H1 (cell line): ENCODE results near the gene IL27RA. TPM values are rescaled to one million over a fixed set of nuclear protein-coding genes. Genes with fewer than 3 reads are reported as not detected.

Source experiments
- CTCF ChIA-PET: fragments of 300-600 bp; sonication (Branson Sonifier 250); formaldehyde crosslinking; loops from one replicate; lab custom pipeline; 2021; ENCODE audit not compliant: partially characterized antibody; lab: Charles Lee
- POLR2A ChIA-PET: fragments of 300-600 bp; sonication (Branson Sonifier 250); formaldehyde crosslinking; loops from one replicate; lab custom pipeline; 2021; ENCODE audit warnings: inconsistent platforms; ENCODE audit not compliant: partially characterized antibody; lab: Charles Lee
- DNase-seq, 2 experiments: peaks; one replicate each; pipeline versions ENCODE4 v3.0.0 to v3.0.0-alpha.2; 2010 to 2022; ENCODE audit warnings: low spot score in 2 of 2, low read depth in 1 of 2, mixed read lengths in 1 of 2
- FAIRE-seq: peaks from 2 replicates; lab custom pipeline; 2011; peaks lifted over from hg19 to GRCh38; lab: Jason Lieb, UNC
- H2AFZ ChIP-seq: 2 replicates; pipeline ENCODE4 v1.8.1; 2012; ENCODE audit warnings: low read length, inconsistent platforms
- H2AK5ac ChIP-seq: 2 replicates; pipeline ENCODE4 v1.6.1; 2013; ENCODE audit warnings: low read depth, low read length
- H2BK120ac ChIP-seq: replicated peaks from 2 replicates; pipeline ENCODE3; 2013; ENCODE audit warnings: low read depth, low read length, inconsistent platforms
- H2BK12ac ChIP-seq: 2 replicates; pipeline ENCODE4 v1.6.1; 2013; ENCODE audit warnings: low read depth, low read length
- H2BK15ac ChIP-seq: 2 replicates; pipeline ENCODE4 v1.6.1; 2013; ENCODE audit warnings: low read length
- H2BK20ac ChIP-seq: 2 replicates; pipeline ENCODE4 v1.6.1; 2013; ENCODE audit warnings: low read length
- H2BK5ac ChIP-seq: 2 replicates; pipeline ENCODE4 v1.6.1; 2013; ENCODE audit warnings: low read depth, low read length
- H3K14ac ChIP-seq: 2 replicates; pipeline ENCODE4 v1.6.1; 2013; ENCODE audit warnings: inconsistent platforms; ENCODE audit not compliant: insufficient read length
- H3K18ac ChIP-seq: 2 replicates; pipeline ENCODE4 v1.6.1; 2013; ENCODE audit warnings: low read length; ENCODE audit errors: extremely low read depth
- H3K23ac ChIP-seq: 2 replicates; pipeline ENCODE4 v1.6.1; 2013; ENCODE audit warnings: inconsistent platforms; ENCODE audit not compliant: insufficient read length
- H3K23me2 ChIP-seq: 2 replicates; pipeline ENCODE4 v1.6.1; 2013; ENCODE audit warnings: low read depth, low read length
- H3K27ac ChIP-seq: 2 replicates; pipeline ENCODE4 v1.6.1; 2011; ENCODE audit warnings: low read depth, low read length, inconsistent platforms
- H3K27me3 ChIP-seq, 4 experiments: replicated peaks in 1 of 4; 1 replicate in 1 of 4; 2 replicates in 3 of 4; pipeline versions ENCODE4 v1.6.1 to v1.8.1; 2011 to 2013; ENCODE audit warnings: low read length in 3 of 4, mild to moderate bottlenecking in 3 of 4, inconsistent platforms in 2 of 4, mixed read lengths in 2 of 4, moderate library complexity in 1 of 4; ENCODE audit not compliant: control insufficient read depth in 3 of 4, insufficient read depth in 3 of 4; ENCODE audit errors: extremely low read depth in 1 of 4
- H3K36me3 ChIP-seq, 4 experiments: 2 replicates each; pipeline versions ENCODE4 v1.6.1 to v1.8.1; 2011 to 2013; ENCODE audit warnings: mild to moderate bottlenecking in 4 of 4, low read length in 3 of 4, moderate library complexity in 2 of 4, control low read depth in 1 of 4, inconsistent platforms in 1 of 4; ENCODE audit not compliant: insufficient read depth in 4 of 4, control insufficient read depth in 2 of 4
- H3K4ac ChIP-seq: replicated peaks from 2 replicates; pipeline ENCODE3; 2013; ENCODE audit warnings: low read length, low read depth, mixed read lengths, inconsistent platforms; ENCODE audit not compliant: insufficient read length
- H3K4me1 ChIP-seq, 4 experiments: replicated peaks in 1 of 4; 1 replicate in 1 of 4; 2 replicates in 3 of 4; pipeline versions ENCODE4 v1.6.1 to v1.8.1; 2011 to 2013; ENCODE audit warnings: low read length in 3 of 4, inconsistent platforms in 2 of 4, mixed read lengths in 1 of 4; ENCODE audit not compliant: insufficient read depth in 4 of 4, control insufficient read depth in 3 of 4
- H3K4me2 ChIP-seq, 2 experiments: 2 replicates each; pipeline versions ENCODE4 v1.6.1 to v1.8.1; 2011 to 2013; ENCODE audit warnings: low read depth in 2 of 2, low read length in 2 of 2, control low read depth in 1 of 2, inconsistent platforms in 1 of 2, mild to moderate bottlenecking in 1 of 2; ENCODE audit not compliant: insufficient read depth in 1 of 2
- H3K4me3 ChIP-seq, 4 experiments: fragments of 200-600, 300-600 bp in 1 of 4; sonication (generic), shearing (Covaris generic), sonication (Bioruptor Twin) in 1 of 4; 2 replicates each; pipeline versions ENCODE4 v1.5.1 to v1.8.1; 2011 to 2016; ENCODE audit warnings: low read length in 4 of 4, low read depth in 3 of 4, control low read depth in 2 of 4, inconsistent platforms in 2 of 4, mild to moderate bottlenecking in 2 of 4, mixed read lengths in 1 of 4, moderate library complexity in 1 of 4; ENCODE audit not compliant: insufficient read depth in 2 of 4; ENCODE audit errors: extremely low read depth in 1 of 4
- H3K56ac ChIP-seq: replicated peaks from 2 replicates; pipeline ENCODE3; 2013; ENCODE audit warnings: low read depth, mild to moderate bottlenecking, mixed read lengths, low read length, inconsistent platforms; ENCODE audit not compliant: insufficient read length
- H3K79me1 ChIP-seq: 2 replicates; pipeline ENCODE4 v1.6.1; 2013; ENCODE audit warnings: low read depth, low read length, control low read depth
- H3K79me2 ChIP-seq, 2 experiments: 2 replicates each; pipeline versions ENCODE4 v1.6.1 to v1.8.1; 2012 to 2013; ENCODE audit warnings: low read length in 2 of 2, mild to moderate bottlenecking in 2 of 2, inconsistent platforms in 1 of 2; ENCODE audit not compliant: insufficient read depth in 2 of 2, control insufficient read depth in 1 of 2
- H3K9ac ChIP-seq, 4 experiments: replicated peaks in 1 of 4; 1 replicate in 1 of 4; 2 replicates in 3 of 4; pipeline versions ENCODE4 v1.6.1 to v1.8.1; 2011 to 2013; ENCODE audit warnings: low read depth in 3 of 4, low read length in 3 of 4, control low read depth in 2 of 4, mild to moderate bottlenecking in 2 of 4, moderate library complexity in 2 of 4, inconsistent platforms in 1 of 4; ENCODE audit errors: extremely low read depth in 1 of 4
- H3K9me3 ChIP-seq, 2 experiments: 2 replicates each; pipeline versions ENCODE4 v1.6.1 to v1.8.1; 2012 to 2013; ENCODE audit warnings: mild to moderate bottlenecking in 2 of 2, moderate library complexity in 2 of 2, control low read depth in 1 of 2, inconsistent platforms in 1 of 2, low read depth in 1 of 2, low read length in 1 of 2, mixed read lengths in 1 of 2; ENCODE audit not compliant: insufficient read depth in 2 of 2
- H4K20me1 ChIP-seq, 2 experiments: replicated peaks in 1 of 2; 2 replicates each; pipeline versions ENCODE3 to v1.8.1; 2011 to 2013; ENCODE audit warnings: inconsistent platforms in 2 of 2, low read length in 2 of 2, mild to moderate bottlenecking in 1 of 2; ENCODE audit not compliant: insufficient read depth in 2 of 2, control insufficient read depth in 1 of 2
- H4K5ac ChIP-seq: 2 replicates; pipeline ENCODE4 v1.6.1; 2013; ENCODE audit warnings: low read length, low read depth, mixed read lengths, inconsistent platforms; ENCODE audit not compliant: insufficient read length
- H4K8ac ChIP-seq: 2 replicates; pipeline ENCODE4 v1.8.0; 2013; ENCODE audit warnings: mild to moderate bottlenecking, moderate library complexity, low read length, inconsistent platforms; ENCODE audit not compliant: insufficient read depth; ENCODE audit errors: extremely low read depth
- H4K91ac ChIP-seq: replicated peaks from 2 replicates; pipeline ENCODE3; 2013; ENCODE audit warnings: low read length, mixed read lengths, inconsistent platforms; ENCODE audit not compliant: insufficient read length
- ATF2 ChIP-seq: IDR thresholded peaks from 2 replicates; pipeline ENCODE4 v1.6.1; 2012; ENCODE audit warnings: low read length, inconsistent platforms
- CBX5 ChIP-seq: fragments of 300-800, 300-1000 bp; sonication (generic); IDR thresholded peaks from 2 replicates; pipeline ENCODE4 v1.7.1; 2016; ENCODE audit warnings: antibody characterized with exemption, low read length, low read depth
- CBX8 ChIP-seq: fragments of 300-800, 300-1000 bp; sonication (generic); IDR thresholded peaks from 2 replicates; pipeline ENCODE4 v1.7.1; 2016; ENCODE audit warnings: low read depth, low read length, borderline replicate concordance
- FOSL1 ChIP-seq: IDR thresholded peaks from 2 replicates; pipeline ENCODE4 v1.6.1; 2011; ENCODE audit warnings: mild to moderate bottlenecking, low read depth, low read length, moderate library complexity; ENCODE audit not compliant: insufficient read depth
- HDAC6 ChIP-seq: IDR thresholded peaks from one replicate; pipeline ENCODE4 v1.7.1; 2012; ENCODE audit warnings: low read depth, mild to moderate bottlenecking, inconsistent platforms, low read length, moderate library complexity
- JUN ChIP-seq: IDR thresholded peaks from 2 replicates; pipeline ENCODE4 v1.6.1; 2011; ENCODE audit warnings: low read depth, mild to moderate bottlenecking, improper control_type of control experiment, low read length
- KDM1A ChIP-seq: fragments of 200-600, 300-600 bp; sonication (generic); IDR thresholded peaks from 2 replicates; pipeline ENCODE4 v1.7.1; 2016; ENCODE audit warnings: mild to moderate bottlenecking, low read length, borderline replicate concordance
- POLR2AphosphoS5 ChIP-seq: IDR thresholded peaks from 2 replicates; pipeline ENCODE4 v1.6.1; 2011; ENCODE audit warnings: low read depth, low read length
- SAP30 ChIP-seq: fragments of 300-600 bp; sonication (generic); IDR thresholded peaks from 2 replicates; pipeline ENCODE4 v1.7.1; 2012; ENCODE audit warnings: low read length, moderate library complexity, mild to moderate bottlenecking, inconsistent platforms; ENCODE audit not compliant: insufficient read depth, insufficient replicate concordance
- SIX5 ChIP-seq: IDR thresholded peaks from 2 replicates; pipeline ENCODE4 v1.6.1; 2011; ENCODE audit warnings: mild to moderate bottlenecking, low read depth, low read length
- WGBS, 2 experiments: shearing (Covaris generic) in 1 of 2; methylation state at CpG; one replicate each; pipeline versions ENCODE4 v1.1.6 to v1.1.7; 2013 to 2015; ENCODE audit warnings: low lambda C conversion rate in 2 of 2, mixed read lengths in 2 of 2, inconsistent platforms in 1 of 2, low coverage in 1 of 2, missing lambda C conversion rate in 1 of 2; ENCODE audit not compliant: insufficient replicate concordance in 2 of 2, insufficient coverage in 1 of 2, insufficient read length in 1 of 2; ENCODE audit errors: extremely low coverage in 1 of 2, missing lambda C conversion rate in 1 of 2; 5-methylcytosine and 5-hydroxymethylcytosine counted together
- polyA plus RNA-seq, 7 experiments: library from polyadenylated mRNA; depleted of rRNA in 3 of 7; stranded (reverse) in 5 of 7; unstranded in 2 of 7; fragments of >200 nt in 5 of 7; fragments of 200-250 nt in 2 of 7; gene quantifications; 1 replicate in 5 of 7; 2 replicates in 1 of 7; 4 replicates in 1 of 7; pipeline versions ENCODE4 v1.2.1 to v1.2.3, GENCODE V29; 2011 to 2013; ENCODE audit warnings: missing spikeins in 2 of 7, mixed read lengths in 2 of 7
- total RNA-seq: library from RNA; stranded (reverse); fragmentation: NEBNext Ultra II Directional; extraction: Animal tissue kit (Norgen Biotek cat#: 25700); gene quantifications from 2 replicates; pipeline ENCODE4 v1.2.1, GENCODE V29; 2021
- TF ChIP-seq, protein P1 (sequence below): IDR thresholded peaks from 2 replicates; pipeline ENCODE4 v1.6.1; 2011; ENCODE audit warnings: low read depth, mild to moderate bottlenecking, low read length; ENCODE audit not compliant: insufficient read depth

The IL27RA gene
- total and polyA plus RNA-seq, 2 of the 8 experiments (the other 6 are each of a cell fraction or from before 2014, with no cell fraction given), result 9.9 to 14.7 TPM

- no peak overlapping the region for H4K91ac ChIP-seq
- H2BK15ac ChIP-seq, result no peak overlapping the region
- H3K9me3 ChIP-seq, result no peaks in the 10 kb centered on the region
- H3K18ac ChIP-seq, result no peak overlapping the region
- POLR2A ChIA-PET, result interaction anchor here (0.6 to 1.4 kb wide), 2 partner anchors 18 to 21 kb away, joined by 3 to 4 read pairs; no protein-coding TSS in a partner anchor
- CTCF ChIA-PET, result interaction anchor here (1.1 to 7.3 kb wide), 3 partner anchors 8 to 130 kb away, joined by 3 to 103 read pairs (median 6); partner anchors contain the start of gene MISP3
- H3K14ac ChIP-seq, result no peak overlapping the region
- H3K23ac ChIP-seq, result no peak overlapping the region
- H2AK5ac ChIP-seq, result no peak overlapping the region
- no peak overlapping the region for H4K5ac ChIP-seq
- no peak overlapping the region for H3K4me2 ChIP-seq
- no peak overlapping the region for H3K4me3 ChIP-seq
- H4K8ac ChIP-seq, result no peak overlapping the region
- H3K79me1 ChIP-seq, result no peaks in the 10 kb centered on the region
- no peaks in the 10 kb centered on the region for H3K36me3 ChIP-seq
- peaks cover 5 to 15% (median 12%) of the 10 kb centered on the region in 4 experiments for H3K27me3 ChIP-seq
- DNase-seq (no peak), FAIRE-seq (no peak)
- no peak overlapping the region for H2BK12ac ChIP-seq
- no peak overlapping the region for H3K56ac ChIP-seq
- peaks cover 0 to 2% of the 10 kb centered on the region in 2 experiments for H4K20me1 ChIP-seq
- no peak overlapping the region for H2BK20ac ChIP-seq
- no peak overlapping the region for H3K27ac ChIP-seq
- peaks cover 0 to 6% (median 3%) of the 10 kb centered on the region in 4 experiments; a peak in 4 of 7 replicates for H3K4me1 ChIP-seq
- H3K4ac ChIP-seq, result no peak overlapping the region
- 89% methylated on average over 7 of the region's 7 CpGs; no CpG with 5 or more reads in 1 of the 2 experiments for WGBS, 2 experiments
- H2BK120ac ChIP-seq, result no peak overlapping the region
- no peak overlapping the region for H2AFZ ChIP-seq
- no peak overlapping the region for H2BK5ac ChIP-seq
- no peaks in the 10 kb centered on the region for H3K79me2 ChIP-seq
- H3K9ac ChIP-seq, result no peak overlapping the region
- H3K23me2 ChIP-seq, result peaks cover 5% of the 10 kb centered on the region; the same call in 1 of the 2 replicates
- TF ChIP-seq SAP30, result no peak
- TF ChIP-seq, protein P1, sequence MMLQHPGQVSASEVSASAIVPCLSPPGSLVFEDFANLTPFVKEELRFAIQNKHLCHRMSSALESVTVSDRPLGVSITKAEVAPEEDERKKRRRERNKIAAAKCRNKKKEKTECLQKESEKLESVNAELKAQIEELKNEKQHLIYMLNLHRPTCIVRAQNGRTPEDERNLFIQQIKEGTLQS, result no peak
- no peak for TF ChIP-seq CBX8
- no peak for TF ChIP-seq JUN
- TF ChIP-seq ATF2, result no peak
- no peak for TF ChIP-seq FOSL1
- no peak for TF ChIP-seq SIX5
- no peak for TF ChIP-seq HDAC6
- no peak for TF ChIP-seq POLR2AphosphoS5
- TF ChIP-seq KDM1A, result no peak
- TF ChIP-seq CBX5, result no peak
Measured at GRCh38 chr19:14063105-14063504, 31.5 kb downstream of the IL27RA start.
